Coronary artery (tissue), 2 donors: ENCODE measurements around the gene TPPP.
"Not testable (repeated sequence)": the region's sequence is repeated elsewhere in the genome, so short reads cannot be mapped to it uniquely, and the experiment has no call there.

Experiments
- DNase-seq: peaks from one replicate; pipeline ENCODE4 v3.0.0-alpha.2; 2017; ENCODE audit warnings: low spot score
- H3K27ac ChIP-seq, 2 donors: fragments of 200-600 bp; sonication (generic); one replicate each; pipeline ENCODE4 v1.5.1; 2016 to 2019
- H3K4me3 ChIP-seq: fragments of 200-600 bp; sonication (generic); 2 replicates; pipeline ENCODE4 v1.5.1; 2016; ENCODE audit warnings: mild to moderate bottlenecking, moderate library complexity
- CTCF ChIP-seq: fragments of 200-600 bp; sonication (generic); IDR thresholded peaks from one replicate; pipeline ENCODE4 v1.5.1; 2019; ENCODE audit warnings: antibody characterized with exemption

TPPP gene

GRCh38 chr5:693271-694041 lies at the start of gene TPPP:
TPPP (minus strand) TSS chr5:693352; CDS start chr5:678060, 15,292 bp downstream.
- H3K27ac ChIP-seq: peak within 1 kb of the TSS; percentile 67 to 88
- DNase-seq: peak; percentile 88
- H3K4me3 ChIP-seq: peak within 1 kb of the TSS; percentile 94

DNA sequence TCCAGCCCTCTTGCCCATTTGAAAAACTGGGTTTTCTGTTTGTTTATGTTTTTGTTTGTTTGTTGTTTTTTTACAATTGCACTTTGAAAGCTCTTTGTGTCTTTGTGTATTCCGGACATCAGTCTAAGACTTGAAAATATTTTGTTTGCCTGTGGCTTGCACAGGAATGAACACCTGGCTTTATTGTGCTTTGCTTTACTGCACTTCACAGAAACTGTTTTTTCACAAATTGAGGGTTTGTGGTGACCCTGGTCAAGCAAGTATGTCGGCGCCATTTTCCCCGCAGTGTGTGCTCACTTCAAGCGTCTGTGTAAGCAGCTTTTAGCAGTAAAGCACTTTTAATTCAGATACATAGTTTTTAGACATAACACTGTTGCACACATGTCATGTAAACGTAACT lies 49.1 kb upstream of the TPPP start:
- H3K4me3 ChIP-seq, DNase-seq, H3K27ac ChIP-seq: not testable (repeated sequence)

DNA sequence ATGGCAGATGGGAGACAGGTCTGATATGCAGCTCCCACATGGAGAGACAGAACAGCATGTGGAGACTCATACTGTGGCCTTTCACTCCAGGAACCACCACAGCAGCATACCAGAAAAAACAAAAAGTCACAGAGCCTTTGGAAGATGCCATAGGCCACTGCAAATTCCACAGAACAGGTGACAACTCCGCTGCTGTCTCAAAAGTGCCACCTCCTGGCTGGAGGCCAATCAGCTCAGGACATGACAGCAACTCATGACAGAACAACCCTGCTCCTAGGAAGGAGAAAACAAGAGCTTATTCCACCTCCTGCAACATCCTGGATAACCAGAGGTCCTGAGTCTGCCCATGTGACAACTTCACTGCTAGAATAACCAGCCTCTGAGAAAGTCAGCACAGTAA lies 41.0 kb upstream of the TPPP start:
- not testable (repeated sequence) for H3K27ac ChIP-seq, H3K4me3 ChIP-seq, DNase-seq

- H3K27ac ChIP-seq, DNase-seq, H3K4me3 ChIP-seq: not testable (repeated sequence)
These were observed 39.8 kb upstream of the TPPP start for GRCh38 chr5:732754-733454.

DNA sequence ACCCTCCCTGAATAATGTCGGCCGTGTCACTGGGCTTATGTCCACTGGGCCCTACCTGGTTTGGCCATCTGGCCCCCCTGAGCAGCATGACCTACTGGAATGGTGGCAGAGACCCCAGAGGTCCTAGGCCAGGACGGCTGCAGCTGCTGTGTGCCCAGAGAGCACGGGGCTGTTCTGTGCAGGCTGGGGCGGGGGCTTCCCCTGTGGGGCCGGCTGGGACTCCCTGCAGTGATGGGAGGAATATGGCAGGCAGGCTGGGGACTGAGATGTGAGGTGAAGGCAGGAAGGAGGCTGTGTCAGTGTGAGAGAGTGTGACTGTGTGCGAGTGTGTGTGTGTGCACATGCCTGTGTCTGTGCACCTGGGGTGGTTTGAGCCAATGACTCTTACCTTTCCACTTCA lies 36.1 kb upstream of the TPPP start:
- H3K27ac ChIP-seq, DNase-seq, H3K4me3 ChIP-seq: not testable (repeated sequence)

DNA sequence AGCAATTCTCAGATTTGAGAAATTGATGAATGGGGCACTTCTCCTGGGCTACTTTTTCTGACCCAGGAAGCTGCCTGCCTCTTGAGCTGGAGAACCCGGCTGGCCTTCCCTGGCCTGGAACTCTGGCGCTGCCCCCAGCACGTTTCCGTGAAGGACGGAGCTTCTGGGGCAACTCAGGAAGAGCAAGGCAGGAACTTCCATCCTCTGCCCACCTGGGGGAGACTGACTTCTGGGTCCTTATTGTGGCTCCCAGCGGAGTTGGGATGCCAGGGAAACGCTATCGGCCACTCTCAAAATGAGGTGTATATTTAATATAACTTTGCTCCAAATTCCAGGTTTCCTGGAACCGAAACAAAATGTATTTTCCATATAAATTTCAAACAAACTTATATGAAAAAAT lies 33.9 kb upstream of the TPPP start:
- H3K27ac ChIP-seq, H3K4me3 ChIP-seq, DNase-seq: not testable (repeated sequence)

DNA sequence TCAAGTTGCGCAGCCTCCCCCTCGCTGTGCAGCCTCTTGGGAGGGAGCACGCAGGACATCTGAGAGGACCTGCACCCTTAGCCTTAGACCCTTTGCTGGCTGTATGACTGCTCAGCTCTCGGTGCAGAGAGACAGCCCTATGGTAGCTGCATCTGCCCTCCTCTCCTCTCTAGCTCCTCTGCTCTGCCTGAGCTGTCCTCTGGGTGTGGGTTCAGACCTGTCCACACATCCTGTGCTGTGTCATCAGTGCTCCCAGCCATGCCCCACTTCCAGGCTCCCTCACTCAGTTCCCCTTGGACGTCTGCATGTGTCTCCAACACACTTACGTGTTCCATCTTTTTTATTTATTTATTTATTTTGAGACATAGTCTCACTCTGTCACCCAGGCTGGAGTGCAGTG lies 30.7 kb upstream of the TPPP start:
- not testable (repeated sequence) for DNase-seq, H3K4me3 ChIP-seq, H3K27ac ChIP-seq

DNA sequence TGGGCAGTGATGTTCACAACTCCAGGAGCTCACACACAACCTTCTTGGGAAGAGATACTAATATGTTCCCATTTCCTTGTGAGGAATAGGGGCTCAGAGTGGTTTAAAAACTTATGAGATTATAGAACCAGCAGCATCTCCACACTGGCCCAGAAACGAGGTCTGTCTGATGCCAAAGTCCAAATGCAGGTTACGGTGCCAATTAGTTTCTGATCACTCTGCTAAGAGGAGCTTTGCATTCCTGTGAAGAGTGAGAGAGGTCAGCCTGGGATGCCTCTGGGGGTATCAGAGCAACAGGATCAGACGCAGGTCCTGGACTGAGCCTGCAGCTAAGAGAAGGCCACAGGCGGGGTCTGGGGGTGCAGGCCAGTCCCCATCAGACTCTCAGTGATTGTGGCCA lies 30.2 kb upstream of the TPPP start:
- H3K27ac ChIP-seq, H3K4me3 ChIP-seq, DNase-seq: not testable (repeated sequence)

DNA sequence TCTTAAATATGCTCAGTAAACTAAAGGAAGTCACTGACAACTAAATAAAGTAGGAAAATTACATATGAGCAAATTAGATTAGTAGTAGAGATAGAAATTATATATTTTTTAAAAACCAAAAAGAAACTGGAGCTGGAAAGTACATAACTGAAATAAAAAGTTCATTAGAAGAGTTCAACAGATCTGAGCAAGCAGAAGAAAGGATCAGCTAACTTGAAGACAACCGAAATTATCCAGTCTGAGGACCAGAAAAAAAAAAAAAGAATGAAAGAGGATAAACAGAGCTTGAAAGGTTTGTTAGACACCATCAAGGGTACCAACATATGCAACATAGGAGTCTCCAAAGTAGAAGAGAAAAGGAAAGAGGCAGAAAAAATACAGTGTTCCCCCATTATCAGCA lies 26.2 kb upstream of the TPPP start:
- not testable (repeated sequence) for H3K4me3 ChIP-seq, H3K27ac ChIP-seq, DNase-seq

GRCh38 chr5:717143-717542 lies 24.0 kb upstream of the TPPP start:
- Histone ChIP-seq H3K4me3 (no peak overlapping the region), H3K27ac (no peak overlapping the region)
- DNase-seq: no peak
- TF ChIP-seq CTCF: no peak

- not testable (repeated sequence) for DNase-seq, H3K4me3 ChIP-seq, H3K27ac ChIP-seq
These were observed 23.6 kb upstream of the TPPP start for GRCh38 chr5:716740-717139.

- H3K4me3 ChIP-seq: not testable (repeated sequence)
These were observed 22.5 kb upstream of the TPPP start for GRCh38 chr5:715636-716035.

DNA sequence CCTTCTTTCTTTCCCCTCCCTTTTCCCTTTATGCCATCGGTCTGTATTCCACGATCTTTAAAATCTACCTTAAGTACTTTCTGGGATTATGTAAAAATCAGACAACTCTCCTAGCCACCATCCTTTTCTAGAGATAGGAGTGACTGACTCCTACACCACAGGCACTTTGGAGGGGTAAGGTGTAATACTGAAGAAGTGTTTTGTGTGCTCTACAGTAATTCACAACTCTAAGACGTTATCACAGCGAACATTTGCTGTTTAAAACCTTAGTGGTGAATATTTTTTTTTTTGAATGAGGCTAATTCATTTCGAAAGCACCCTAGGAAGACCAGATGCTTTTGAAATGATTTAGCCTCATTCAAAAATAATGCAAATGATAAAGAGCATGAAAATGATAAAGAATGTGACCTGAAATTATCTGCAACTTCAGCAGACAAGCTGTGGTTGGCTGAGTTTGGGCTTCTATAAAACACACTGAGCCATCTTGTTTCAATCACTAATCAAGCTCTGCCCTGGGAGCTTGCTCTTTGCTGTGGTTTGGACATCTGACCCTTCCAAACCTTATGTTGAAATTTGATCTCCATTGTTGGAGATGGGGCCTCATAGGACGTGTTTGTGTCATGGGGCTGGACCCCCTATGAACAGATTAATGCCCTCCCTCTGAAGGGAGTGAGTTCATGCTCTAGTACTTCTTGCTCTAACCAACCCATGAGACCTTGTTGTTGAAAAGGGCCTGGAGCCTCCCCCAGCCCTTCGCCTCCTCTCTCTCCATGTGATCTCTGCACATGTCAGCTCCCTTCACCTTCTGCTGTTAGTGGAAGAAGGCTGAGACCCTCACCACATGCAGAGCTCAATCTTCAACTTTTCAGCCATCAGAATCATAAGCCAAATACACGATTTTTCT lies 21.3 kb upstream of the TPPP start:
- H3K27ac ChIP-seq, H3K4me3 ChIP-seq, DNase-seq: not testable (repeated sequence)

More at GRCh38 chr5:715636-716035, 22.5 kb upstream of the TPPP start:
- not testable (repeated sequence) for DNase-seq, H3K27ac ChIP-seq

- not testable (repeated sequence) for H3K27ac ChIP-seq, DNase-seq
These were observed 20.5 kb upstream of the TPPP start for GRCh38 chr5:713686-714085.

GRCh38 chr5:708848-709517 lies 15.8 kb upstream of the TPPP start:
- not testable (repeated sequence) for H3K27ac ChIP-seq, DNase-seq, H3K4me3 ChIP-seq

More at GRCh38 chr5:713686-714085, 20.5 kb upstream of the TPPP start:
- H3K4me3 ChIP-seq: not testable (repeated sequence)

DNA sequence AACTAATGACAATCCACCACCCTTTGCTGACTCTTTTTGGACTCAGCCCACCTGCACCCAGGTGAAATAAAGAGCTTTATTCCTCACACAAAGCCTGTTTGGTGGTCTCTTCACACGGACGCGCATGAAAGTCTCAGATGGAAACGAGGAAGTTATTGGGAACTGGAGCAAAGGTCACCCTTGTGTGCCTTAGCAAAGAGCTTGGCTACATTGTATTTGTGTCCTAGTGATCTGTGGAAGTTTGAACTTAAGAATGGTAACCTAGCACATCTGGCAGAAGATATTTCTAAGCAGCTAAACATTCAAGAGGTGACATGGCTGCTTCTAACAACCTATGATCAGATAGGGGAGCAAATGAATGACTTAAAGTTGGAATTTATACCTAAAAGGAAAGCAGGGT lies 15.2 kb upstream of the TPPP start:
- not testable (repeated sequence) for DNase-seq, H3K27ac ChIP-seq, H3K4me3 ChIP-seq

- DNase-seq, H3K27ac ChIP-seq: not testable (repeated sequence)
These were observed 13.0 kb upstream of the TPPP start for GRCh38 chr5:706127-706526.

More at GRCh38 chr5:706127-706526, 13.0 kb upstream of the TPPP start:
- H3K4me3 ChIP-seq: not testable (repeated sequence)
